UCSD-AML1 (cell line): ENCODE measurements around the gene BAK1.
"Not testable (repeated sequence)": the region's sequence is repeated elsewhere in the genome, so short reads cannot be mapped to it uniquely, and the experiment has no call there.

Experiments used
- DNase-seq: peaks from one replicate; lab custom pipeline; 2025; ENCODE audit not compliant: unreplicated experiment; lab: John Stamatoyannopoulos, UW

Gene BAK1

GRCh38 chr6:33609019-33609418 lies 28.9 kb upstream of the BAK1 start:
- DNase-seq = no peak

DNA sequence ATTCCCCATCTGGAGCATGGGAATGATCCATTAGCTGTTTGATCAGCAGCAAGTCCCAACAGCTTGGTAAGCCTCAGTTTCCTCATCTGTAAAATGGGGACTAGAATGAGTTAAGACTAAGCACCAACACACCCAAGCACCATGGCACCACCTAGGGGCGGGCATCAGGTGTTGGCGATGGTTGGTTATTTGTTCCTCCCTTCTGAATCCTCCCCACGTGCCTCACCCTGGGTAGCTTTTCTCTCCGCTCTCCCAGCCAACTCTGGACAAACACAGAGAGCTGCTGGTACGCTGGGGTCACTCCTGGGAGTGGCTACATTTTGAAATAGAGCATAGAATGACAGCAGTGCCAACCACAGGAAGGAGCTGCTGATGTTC lies 27.7 kb upstream of the BAK1 start:
- no peak for DNase-seq

- DNase-seq = no peak
Measured at GRCh38 chr6:33607126-33607783, 27.2 kb upstream of the BAK1 start.

DNA sequence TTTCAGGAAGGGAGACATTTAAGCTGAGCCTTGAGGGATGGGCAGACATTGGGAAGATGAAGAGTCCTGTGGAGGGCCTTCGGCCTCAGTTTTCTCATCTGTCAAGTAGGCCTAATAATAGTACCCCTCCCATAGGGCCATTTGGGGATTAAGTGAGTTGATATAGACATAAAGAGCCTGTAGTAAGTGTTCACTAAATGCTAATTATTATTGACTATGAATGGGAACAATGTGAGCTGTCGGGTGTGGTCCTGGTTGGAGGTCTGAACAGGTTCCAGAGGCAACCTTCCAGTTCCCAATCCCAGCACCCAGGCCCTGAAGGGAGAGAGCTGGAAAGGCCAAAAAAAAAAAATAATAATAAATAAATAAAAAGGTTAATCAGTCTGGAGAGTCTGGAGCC lies 26.6 kb upstream of the BAK1 start:
- no peak for DNase-seq

DNA sequence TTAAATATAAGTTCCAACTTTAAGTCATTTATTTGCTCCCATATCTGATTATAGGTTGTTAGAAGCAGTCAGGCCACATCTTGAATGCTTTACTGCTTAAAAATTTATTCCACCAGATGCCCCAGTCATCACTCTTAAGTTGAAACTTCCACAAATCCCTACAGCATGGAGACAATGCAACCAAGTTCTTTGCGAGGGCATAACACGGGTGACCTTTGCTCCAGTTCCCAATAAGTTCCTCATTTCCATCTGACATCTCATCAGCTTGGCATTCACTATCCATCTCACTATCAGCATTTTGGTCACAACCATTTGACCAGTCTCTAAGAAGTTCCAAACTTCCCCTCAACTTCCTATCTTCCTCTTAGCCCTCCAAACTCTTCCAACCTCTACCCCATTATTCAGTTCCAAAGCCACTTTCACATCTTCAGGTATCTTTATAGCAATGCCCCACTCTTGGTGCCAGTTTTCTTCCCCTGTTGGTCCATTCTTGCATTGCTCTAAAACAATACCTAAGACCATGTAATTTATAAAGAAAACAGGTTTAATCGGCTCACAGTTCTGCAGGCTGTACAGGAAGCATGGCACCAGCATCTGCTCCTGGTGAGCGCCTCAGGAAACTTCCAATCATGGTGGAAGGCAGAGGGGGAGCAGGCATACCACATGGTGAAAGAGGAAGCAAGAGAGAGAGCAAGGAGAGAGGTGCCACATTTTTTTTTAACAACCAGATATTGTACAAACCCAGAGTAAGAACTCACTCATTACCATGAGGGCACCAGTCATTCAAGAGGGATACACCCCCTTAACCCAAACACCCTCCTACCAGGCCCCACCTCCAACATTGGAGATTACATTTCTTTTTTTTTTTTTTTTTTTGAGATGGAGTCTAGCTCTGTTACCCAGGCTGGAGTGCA lies 25.1 kb upstream of the BAK1 start:
- DNase-seq = no peak

GRCh38 chr6:33602180-33602579 lies 22.1 kb upstream of the BAK1 start:
- no peak for DNase-seq

- DNase-seq = no peak
Measured at GRCh38 chr6:33600761-33601160, 20.7 kb upstream of the BAK1 start.

GRCh38 chr6:33599413-33599938 lies 19.4 kb upstream of the BAK1 start:
- DNase-seq = no peak

DNA sequence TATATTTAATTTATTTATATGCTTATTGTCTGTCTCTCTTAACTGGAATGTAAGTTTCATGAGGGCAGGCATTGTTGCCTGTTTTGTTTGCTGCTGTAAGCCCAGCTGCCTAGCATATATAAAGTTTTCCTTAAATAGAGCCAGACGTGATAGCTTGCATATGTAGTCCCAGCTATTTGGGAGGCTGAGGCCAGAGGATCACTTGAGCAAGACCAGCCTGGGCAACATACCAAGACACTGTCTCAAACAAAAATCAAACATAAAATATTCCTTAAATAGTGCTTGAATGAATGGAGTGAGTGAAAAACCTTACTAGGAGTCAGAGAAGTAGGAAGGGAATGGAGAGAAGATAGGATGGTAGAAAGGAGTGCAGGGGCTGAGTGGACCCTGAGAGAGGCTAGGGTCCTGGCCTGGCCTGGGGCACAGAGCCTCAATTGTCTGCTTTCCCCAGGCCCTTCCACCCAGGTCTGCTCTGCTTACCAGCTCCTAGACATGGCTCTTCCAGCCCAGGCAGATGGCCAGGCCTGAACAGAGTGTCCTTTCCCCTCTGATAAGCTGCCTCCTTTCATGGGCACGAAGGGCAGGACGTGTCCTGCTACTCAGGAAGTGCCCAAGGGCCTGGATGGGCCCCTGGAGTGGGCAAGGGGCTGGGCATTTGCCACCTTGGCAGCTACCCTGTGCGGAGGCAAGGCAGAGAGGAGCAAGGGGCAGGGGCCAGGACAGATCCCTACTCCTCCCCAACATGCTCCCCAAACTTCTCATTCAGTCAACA lies 17.7 kb upstream of the BAK1 start:
- DNase-seq = no peak

- DNase-seq = not testable (repeated sequence)
Measured at GRCh38 chr6:33596894-33597293, 16.8 kb upstream of the BAK1 start.

DNA sequence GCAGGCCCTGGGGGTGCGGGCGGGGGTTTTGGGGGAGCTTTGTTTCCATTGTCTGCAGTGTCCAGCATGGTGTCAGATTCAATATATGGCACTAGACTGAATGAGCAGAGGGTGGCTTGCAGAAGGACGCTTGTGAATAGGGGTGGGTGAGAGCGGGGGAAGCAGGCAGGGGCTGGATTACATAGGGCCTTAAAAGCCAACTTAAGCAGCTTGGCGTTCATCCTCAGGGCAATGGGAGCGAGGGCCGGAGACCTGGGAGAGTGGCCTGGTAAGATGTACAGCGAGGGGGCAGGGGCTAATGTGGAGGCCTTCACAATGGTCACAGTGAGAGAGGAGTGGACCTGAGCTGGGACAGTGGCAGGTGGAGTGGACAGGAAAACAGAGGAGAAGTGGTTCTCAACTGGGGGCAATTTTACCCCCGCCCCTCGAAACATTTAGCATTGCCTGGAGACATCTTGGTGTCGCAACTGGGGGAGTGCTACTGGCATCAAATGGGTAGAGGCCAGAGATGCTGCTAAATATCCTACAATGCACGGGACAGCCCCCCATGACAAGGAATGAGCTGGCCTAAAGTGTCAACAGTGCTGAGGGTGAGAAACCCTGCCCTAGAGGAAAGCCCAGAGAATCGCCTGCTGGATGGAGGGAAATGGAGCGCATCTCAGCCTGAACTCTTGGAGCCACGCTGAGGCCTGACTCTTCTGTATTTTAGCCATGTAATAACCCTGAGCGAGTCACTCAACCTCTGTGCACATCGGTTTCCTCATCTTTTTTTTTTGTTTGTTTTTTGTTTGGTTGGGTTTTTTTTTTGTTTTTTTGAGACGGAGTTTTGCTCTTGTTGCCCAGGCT lies 15.1 kb upstream of the BAK1 start:
- DNase-seq = no peak

- no peak for DNase-seq
Measured at GRCh38 chr6:33593414-33593727, 13.3 kb upstream of the BAK1 start.

GRCh38 chr6:33592595-33593413 lies 12.7 kb upstream of the BAK1 start:
- DNase-seq = no peak

- DNase-seq = no peak
Measured at GRCh38 chr6:33592280-33592594, 12.2 kb upstream of the BAK1 start.

GRCh38 chr6:33591424-33592032 lies 11.5 kb upstream of the BAK1 start:
- no peak for DNase-seq

GRCh38 chr6:33590531-33591198 lies 10.6 kb upstream of the BAK1 start:
- DNase-seq = no peak

DNA sequence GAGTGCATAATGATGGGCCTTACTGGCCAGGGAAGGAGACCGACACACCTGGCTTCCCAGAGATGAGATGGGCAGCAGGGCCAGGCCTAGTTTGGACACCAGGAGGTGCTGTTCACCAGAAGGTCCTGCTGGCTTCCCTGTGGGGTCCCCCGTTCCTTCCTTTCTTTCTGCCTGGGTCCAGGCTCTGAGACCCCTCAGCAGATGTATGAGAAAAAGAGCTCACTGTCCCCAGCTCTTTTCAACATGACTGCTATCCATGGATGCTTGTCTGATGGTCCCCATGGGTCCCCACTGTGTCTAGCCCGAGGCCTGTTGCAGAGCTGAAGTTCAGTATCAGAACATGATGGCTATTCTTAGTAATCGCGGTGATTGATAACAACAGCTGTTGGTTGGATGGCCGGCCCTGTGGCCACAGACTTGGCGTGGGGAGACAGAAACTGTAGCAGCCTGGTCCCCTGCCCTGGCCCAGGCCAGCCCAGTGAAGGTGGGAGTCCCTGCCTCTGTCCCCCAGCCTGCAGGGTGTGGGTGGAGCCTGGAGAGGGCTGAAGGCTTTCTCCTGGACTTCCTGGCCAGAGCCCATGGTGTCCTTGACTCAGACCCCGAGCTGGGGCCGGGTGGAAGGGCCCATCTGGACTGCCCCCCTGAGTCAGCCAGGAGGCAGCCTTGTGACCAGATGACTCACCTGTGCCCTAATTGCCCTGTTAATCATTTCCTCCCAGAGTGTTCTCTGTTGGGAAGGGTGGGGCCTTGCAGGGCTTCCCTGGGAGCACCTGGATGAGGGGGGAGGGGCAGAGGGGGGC lies 9.9 kb upstream of the BAK1 start:
- peak; percentile 54 for DNase-seq

GRCh38 chr6:33589392-33589730 lies 9.3 kb upstream of the BAK1 start:
- no peak for DNase-seq
